ENCODE measurements around the gene CYP27A1.
"Not testable (repeated sequence)": the region's sequence is repeated elsewhere in the genome, so short reads cannot be mapped to it uniquely, and the experiment has no call there.

The CYP27A1 gene

DNA sequence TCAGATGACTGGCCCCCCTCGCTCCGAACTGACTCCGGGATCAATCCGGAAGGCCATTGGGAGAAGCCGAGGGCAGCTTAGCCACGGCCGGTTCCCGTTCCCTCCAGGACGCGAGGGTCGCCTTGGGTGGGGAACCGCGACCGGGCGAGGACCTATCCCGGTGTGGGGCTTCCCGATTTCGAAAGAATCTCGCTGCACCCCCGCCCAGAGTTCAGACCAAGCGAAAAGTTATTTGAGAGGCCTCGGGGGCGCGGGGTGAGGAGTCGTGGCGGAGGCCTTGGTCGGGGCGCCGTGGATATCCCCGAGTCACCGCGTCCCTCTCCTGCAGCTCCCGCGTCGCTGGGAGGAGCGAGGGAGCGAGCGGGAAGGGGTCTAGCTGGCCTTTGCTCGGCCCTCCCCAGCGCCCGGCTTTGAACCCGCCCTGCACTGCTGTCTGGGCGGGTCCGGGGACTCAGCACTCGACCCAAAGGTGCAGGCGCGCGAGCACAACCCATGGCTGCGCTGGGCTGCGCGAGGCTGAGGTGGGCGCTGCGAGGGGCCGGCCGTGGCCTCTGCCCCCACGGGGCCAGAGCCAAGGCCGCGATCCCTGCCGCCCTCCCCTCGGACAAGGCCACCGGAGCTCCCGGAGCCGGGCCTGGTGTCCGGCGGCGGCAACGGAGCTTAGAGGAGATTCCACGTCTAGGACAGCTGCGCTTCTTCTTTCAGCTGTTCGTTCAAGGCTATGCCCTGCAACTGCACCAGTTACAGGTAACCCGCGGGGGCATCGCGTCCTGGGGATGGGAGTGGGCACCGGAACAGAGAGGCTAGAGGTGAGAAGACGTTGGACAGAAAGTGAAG, at the start of gene CYP27A1:
Gene CYP27A1, plus strand, starts transcription at position 457 of the 837 bp plus-strand sequence. Its CDS starts 36 bp downstream, at position 493.
- DNase-seq (ENCODE audit: low read depth in 2 of 2), result no peak

DNA sequence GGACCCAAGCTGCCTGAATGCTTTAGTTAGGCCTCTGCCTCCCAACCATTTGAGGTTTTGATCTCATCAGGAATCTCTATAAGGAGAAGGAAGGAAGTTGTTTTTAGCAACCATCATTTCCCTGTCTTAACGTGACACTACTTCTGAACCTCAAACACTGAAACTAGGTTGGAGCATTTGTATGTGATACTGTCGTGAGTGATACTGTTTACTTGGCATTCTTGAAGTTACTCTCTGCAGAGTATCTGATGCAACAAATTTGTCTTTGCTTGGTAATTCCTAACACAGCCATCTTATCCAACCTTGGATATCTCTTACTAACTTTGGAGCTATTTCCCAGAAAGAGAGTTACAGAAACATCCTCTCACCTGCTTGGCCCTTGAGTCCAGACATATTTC, 49.2 kb upstream of the CYP27A1 start:
- no peak for DNase-seq (ENCODE audit: low read depth in 2 of 2)

DNA sequence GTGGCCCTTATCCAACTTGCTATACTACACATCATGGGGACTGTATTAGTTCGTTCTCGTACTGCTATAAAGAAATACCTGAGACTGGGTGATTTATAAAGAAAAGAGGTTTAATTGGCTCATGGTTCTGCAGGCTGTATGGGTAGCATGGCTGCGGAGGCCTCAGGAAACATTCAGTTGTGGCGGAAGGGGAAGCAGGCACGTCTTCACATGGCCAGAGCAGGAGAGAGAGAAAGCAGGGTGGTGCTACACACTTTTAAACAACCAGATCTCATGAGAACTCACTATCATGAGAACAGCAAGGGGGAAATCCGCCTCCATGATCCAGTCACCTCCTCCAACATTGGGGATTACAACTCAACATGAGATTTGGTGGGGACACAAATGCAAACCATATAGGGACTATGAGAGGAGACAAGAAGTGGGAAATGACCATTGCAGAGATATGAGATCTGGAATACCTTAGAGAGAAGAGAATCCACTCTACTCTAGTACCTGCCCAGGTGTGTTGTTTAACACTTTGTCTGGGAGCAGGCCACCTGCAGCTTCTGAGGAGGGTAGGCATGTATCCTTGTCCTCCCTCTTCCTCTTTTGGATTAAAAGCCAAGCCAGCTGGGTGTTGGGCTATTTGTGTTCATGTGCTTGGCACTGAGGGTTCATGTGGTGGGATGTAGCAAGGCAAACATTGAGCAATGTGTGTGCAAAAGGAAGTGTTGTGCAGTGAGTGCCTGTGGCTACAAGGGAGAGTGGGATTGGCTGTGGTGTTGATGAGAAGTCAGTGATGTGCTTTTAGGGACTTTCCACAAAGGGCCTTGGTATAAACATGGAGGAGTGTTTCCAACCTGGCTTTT, 48.6 kb upstream of the CYP27A1 start:
- DNase-seq (ENCODE audit: low read depth in 2 of 2), result no peak

DNA sequence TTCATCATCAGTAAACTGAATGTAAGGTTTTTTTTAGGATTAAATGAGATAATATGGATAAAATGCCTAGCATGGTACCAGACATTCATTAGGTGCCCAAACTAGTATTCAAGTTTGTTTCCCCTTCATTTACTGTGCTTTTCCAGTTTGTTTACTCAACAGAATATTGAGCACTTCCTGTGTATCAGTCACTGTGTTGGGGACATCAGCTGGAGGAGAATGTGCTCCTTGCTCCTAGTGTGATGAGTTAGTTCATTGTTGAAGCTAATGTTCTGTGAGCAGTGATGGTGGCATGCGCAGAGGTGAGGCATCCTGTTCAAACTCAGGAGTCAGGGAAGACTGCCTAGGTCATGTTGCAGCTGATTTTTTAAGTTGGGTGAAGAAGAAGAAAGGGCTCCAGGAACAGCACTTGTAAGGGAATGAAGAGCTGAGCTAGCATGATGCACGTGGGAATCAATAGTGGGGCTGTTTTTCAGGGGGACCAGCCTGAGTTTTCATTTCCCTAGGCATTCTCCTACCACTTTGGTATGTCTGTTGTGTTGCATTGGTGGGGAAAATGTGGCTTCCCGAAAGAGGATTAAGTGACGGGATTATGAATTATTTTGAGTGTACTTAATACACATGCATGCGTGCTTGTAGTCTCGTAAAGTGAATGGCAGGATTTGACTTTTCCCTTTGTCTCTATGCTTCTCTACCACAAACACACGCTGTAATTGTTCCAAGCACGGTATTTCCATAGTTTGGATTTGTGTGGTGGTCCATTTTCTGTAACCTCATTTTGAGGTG, 47.6 kb upstream of the CYP27A1 start:
- no peak for DNase-seq (ENCODE audit: low read depth in 2 of 2)

DNA sequence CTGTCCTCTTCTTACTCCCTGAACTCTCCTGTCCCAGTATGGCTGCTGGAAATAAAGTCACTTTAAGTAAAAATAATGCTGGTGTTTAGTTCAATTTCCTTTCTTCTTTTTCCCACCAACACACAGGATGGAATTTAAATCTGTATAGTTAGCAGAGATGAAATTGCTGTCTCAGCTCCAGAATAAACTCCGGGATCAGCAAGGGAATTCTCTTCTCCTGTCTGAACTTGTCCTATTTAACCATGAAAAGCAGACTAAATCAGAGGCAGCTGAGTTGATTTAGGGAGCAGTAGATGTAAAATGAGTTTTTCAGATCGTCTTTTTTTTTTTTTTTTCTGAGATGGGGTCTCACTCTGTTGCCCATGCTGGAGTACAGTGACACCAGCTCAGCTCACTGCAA, 45.4 kb upstream of the CYP27A1 start:
- DNase-seq (ENCODE audit: low read depth in 2 of 2), result no peak

DNA sequence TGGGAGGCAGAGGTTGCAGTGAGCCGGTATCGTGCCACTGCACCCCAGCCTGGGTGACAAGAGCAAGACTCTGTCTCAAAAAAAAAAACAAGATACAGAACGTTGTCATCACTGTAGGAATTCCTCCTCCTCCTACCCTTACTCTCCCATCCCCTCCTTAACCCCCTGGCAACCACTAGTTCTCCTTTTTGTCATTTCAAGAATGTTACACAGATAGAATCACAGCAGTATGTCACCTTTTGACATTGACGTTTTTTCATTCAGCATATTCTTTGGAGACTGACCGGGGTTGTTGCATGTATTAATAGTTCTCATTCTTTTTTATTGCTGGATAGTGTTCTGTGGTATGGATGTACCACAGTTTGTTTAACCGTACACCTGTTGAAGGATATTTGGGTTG, 38.9 kb upstream of the CYP27A1 start:
- DNase-seq (ENCODE audit: low read depth in 2 of 2), result no peak

DNA sequence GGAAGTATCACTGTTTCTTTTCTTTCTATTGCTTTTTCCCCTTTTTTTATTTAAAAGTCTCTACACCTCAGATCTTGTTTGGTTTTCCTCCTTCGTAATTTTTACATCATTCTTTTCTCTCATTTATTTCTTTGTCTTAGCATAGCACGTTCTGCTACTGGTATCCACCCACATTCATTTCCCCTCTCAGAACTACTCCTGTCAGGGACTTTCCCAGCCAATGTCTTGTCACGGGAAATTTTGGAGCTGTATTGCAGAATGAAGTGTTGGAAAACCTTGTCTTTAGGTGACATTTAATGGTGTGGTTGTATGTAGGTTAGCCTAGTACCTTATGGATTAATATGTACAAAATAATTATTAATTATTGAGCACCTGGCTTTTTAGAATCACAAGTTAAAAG, 37.3 kb upstream of the CYP27A1 start:
- no peak for DNase-seq (ENCODE audit: low read depth in 2 of 2)

DNA sequence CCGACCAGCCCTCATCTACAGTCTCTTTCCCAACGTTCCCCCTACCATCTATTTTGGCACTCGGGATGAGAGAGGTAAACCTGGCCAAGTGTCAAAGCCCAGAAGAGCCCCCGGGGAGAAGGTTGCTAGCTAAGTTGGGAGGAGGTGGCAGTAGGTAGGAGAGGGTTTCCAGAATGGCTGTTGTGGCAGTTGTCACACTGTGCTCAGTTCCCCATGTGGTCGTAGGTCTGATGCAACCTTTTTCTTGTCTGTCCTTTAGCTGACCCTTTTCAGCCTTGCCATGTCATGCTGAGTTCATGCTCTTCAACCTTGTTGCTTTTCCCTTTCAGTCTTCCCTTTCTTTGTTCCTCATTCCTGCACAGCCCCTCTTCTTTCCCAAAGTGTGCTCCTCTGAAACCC, 36.8 kb upstream of the CYP27A1 start:
- DNase-seq (ENCODE audit: low read depth in 2 of 2), result no peak

DNA sequence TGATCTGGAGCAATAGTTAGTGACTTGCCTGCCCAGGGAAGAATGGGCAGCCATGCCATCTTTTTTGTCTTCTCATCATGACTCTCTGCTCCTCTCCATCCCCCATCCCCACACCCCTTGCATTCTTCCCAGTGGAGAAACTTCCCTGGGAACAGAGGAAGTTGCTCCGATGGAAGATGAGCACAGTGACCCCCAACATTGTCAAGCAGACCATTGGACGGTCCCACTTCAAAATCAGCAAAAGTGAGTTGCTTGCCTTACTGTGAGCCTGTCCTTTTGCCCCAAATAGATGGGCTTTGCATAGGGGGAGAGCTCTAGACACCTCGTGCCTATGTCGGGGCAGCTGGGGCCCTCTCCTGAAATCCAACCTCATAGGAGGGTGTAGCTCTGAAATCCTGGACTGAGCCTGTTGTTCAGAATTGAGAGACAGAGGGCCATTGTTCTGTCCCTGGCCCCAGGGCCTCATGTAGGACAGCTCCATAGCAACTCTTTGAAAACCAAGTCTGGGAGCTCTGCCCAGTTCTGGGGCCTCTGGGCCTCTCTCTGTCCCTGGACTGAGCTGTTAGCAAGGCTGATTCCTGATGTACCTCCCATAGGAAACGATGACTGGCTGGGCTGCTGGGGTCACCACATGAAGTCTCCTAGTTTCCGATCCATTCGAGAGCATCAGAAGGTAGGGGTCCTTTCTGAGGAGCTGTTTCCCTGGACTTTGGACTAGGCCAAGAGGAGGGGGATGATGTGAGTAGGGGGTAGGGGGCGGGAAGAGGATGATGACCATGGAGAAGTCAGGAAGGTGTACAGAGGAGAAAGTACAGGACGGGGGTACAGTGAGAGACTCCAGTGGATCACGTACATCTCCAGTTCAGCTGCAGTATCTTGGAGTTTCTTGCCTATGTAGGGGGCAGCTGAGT, 36.1 kb upstream of the CYP27A1 start:
- no peak for DNase-seq (ENCODE audit: low read depth in 2 of 2)

DNA sequence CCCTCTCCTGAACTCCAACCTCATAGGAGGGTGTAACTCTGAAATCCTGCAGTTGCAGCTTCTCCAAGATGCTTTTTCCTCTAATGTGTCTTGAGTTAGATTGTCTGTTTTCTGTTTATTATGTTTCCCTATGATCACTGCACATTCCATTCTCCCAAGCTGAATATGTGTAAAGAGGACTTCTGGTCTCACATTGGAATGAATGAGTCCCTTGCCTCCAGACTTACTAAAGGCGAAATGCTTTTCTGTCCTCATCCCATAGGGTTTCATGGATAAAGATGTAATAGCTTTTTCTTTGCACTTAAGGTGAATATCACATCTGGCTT, 35.5 kb upstream of the CYP27A1 start:
- no peak for DNase-seq (ENCODE audit: low read depth in 2 of 2)

DNA sequence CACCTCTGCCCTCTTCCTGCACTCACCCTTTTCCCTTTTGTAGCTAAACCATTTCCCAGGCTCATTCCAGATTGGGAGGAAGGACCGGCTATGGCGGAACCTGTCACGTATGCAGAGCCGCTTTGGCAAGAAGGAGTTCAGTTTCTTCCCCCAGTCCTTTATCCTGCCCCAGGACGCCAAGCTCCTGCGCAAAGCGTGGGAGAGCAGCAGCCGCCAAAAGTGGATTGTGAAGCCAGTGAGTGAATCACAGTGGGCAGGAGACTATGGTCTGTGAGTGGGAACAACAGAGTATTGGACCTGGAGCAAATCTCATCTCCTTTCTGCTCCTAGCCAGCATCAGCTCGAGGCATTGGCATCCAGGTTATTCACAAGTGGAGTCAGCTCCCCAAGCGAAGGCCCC, 35.0 kb upstream of the CYP27A1 start:
- no peak for DNase-seq (ENCODE audit: low read depth in 2 of 2)

DNA sequence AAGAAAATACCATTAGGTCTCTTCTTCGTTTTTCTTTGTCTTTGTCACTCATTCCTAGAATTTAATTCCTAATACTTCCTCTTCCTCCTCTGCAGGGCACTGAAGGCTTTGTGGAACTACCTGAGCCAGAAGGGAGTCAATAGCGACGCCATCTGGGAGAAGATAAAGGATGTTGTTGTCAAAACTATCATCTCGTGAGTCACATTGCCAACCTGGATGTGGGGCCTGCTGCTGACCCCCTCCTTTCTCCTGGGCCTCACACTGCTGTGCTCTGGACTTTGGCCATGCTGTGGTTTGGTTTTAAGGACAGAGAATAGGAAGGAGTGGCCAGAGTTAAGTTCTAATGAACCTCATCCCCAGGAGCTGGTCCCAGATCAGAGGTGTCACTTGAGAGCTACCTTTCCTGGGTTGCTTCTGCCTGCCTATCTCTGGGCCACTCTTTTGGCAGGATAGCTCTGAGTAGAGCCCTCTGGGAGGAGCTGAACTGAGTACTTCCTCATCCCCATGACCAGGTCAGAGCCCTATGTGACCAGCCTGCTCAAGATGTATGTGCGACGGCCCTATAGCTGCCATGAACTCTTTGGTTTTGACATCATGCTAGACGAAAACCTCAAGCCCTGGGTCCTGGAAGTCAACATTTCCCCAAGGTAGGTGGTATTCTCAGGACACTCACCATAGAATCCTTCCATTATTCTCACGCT, 33.1 kb upstream of the CYP27A1 start:
- no peak for DNase-seq (ENCODE audit: low read depth in 2 of 2)

DNA sequence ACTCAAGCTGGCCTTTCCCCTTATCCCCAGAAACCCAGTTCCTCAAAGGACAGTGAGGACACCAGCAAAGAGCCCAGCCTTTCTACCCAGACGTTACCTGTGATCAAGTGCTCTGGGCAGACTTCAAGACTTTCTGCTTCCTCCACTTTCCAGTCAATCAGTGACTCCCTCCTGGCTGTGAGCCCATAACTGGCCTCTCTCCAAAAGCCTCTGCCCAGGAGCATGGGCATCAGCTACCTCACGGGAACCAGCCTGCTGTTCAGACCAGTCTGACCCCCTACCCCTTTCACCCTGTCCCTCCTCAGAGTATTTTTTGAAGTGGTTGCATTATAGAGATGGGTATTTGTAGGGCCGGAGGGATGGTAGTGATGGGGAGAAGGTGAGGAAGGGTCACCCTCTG, 27.7 kb upstream of the CYP27A1 start:
- no peak for DNase-seq (ENCODE audit: low read depth in 2 of 2)

DNA sequence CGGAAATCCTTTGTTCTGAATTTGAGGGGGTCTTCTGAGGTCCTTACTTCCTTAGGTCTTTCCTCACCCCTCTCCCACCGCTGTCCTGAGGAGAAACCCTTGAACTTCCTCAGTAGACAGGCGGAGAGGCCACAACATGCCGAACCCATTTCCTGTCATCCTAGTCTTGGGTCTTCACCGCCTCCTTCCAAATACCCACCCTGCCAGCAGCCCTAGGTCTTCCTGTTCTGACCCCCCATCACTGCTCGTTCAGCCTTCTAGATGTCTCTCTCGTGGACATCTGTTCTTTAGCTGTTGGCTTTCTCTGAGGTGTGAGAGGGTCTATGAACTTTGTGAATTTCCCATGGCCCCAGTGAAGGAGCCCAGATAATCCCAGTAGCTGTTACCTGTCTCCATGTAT, 27.2 kb upstream of the CYP27A1 start:
- no peak for DNase-seq (ENCODE audit: low read depth in 2 of 2)

DNA sequence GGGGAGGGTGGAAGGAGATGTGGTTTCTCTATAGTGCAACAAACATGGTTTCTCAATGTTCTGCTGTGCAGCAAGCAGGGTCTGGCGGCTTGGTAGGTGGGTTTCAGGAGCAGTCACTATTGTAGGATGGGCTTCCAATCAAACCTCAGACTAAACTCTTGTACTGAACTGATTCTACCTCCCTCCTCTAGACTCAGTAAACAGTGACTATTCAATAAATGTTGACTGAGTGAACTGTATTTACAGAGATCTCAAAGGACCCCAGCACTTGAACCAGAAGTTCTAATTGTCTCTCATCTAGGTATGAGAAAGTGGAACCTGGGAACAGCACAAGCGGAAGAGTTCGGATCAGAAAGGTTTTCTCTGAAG, 26.8 kb upstream of the CYP27A1 start:
- no peak for DNase-seq (ENCODE audit: low read depth in 2 of 2)

DNA sequence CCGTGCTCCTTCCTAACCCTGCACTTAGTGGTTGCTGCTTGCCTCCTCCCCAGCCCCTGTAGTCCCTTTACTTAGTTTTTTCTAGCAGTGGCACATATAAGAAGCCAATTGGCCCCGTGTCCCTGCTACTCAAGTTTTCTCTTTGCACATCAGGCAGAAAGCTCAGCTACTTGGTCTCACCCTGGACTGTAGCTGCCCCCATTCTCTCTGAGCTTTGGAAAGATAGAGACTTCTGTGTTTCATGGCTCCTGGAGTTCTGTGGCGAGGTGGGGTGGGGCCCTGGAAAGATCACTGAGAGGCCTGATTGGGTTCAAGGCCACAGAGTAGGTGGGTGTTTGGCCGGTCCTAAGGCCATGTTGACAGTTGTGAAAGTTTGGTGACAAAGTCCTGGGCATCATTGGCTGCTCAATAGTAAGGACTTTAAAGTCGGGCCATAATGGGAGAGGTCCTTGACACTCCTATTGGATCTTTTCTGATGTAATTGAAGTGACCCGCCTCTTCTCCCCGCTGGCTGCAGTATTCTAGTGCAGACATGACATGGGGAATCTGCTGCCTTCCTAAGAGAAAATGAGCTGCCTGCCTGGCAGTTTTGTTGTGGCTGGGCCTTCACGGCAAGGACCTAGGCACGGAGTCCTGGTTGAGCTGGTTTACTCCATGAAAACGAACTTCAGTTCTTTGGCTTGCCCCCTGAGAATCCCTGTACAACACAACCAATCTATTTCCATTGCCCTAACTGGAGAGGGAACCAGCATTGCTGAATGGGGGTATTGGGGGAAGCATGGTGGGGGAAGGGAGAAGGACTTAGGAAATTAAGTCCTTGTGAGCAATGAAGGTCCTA, 26.2 kb upstream of the CYP27A1 start:
- no peak for DNase-seq (ENCODE audit: low read depth in 2 of 2)

DNA sequence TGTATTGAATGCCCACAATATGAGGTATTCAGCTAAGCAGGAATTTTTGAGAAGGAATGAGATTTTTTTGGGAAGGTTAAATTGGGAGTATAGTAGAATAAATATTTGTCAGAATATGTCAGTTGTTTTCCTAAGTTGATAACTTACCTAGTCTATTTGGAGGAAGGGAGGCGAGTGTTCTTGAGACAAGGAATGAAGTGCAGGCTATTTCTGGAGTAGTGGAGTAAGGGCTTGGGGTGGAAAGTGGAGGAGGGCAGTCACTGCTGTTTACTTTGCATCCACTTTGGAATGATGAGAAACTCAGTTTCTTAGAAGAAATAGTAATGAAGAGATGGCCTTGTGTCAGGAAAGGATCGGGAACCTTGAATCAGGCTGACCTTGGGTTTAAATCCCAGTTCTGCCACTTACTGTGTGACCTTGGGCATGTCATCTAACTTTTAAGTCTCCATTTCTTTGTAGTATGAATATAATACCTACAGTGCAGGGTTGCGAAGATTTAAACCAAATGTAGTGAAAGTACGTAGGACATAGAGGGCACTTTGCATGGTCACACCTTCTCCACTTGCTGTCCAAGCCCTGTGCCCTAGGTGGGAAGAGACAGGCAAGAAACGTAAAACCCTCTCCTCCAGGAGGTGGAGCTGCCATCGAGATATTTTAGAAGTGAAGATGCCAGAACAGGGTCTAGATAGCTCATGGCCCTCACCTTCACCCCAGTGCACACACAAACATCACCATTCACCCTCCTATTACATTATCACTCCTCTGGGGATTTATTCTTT, 25.2 kb upstream of the CYP27A1 start:
- no peak for DNase-seq (ENCODE audit: low read depth in 2 of 2)

DNA sequence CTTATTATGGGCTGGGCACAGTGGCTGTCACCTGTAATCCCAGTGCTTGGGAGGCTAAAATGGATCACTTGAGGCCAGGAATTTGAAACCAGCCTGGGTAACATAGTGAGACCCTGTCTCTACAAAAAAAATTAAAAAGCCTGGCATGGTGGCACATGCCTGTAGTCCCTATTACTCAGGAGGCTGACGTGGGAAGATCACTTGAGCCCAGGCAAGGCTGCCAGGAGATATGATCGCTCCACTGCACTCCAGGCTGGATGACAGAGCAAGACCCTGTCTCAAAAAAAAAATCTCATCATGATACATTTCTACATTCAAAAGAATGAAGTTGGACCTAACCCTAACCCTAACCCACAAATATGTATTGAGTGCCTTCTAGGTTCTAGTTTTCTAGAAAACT, 20.2 kb upstream of the CYP27A1 start:
- DNase-seq (ENCODE audit: low read depth in 2 of 2), result no peak

DNA sequence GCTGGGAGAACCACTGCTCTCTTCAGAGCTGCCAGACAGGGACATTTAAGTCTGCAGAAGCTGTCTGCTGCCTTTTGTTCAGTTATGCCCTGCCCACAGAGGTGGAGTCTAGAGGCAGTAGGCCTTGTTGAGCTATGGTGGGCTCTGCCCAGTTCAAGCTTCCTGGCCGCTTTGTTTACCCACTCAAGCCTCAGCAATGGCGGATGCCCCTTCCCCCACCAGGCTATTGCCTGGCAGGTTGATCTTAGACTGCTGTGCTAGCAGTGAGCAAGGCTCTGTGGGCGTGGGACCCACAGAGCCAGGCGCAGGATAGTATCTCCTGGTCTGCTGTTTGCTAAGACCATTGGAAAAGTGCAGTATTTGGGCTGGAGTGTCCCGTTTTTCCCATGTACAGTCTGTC, 9.2 kb upstream of the CYP27A1 start:
- DNase-seq (ENCODE audit: low read depth in 2 of 2), result not testable (repeated sequence)
